HG03045 (cell line): ENCODE measurements around the gene AVL9.
"Not testable (repeated sequence)": the region's sequence is repeated elsewhere in the genome, so short reads cannot be mapped to it uniquely, and the experiment has no call there.

ENCODE experiments used
- ATAC-seq: cut with Tn5 transposase; IDR thresholded peaks from one replicate; pipeline ENCODE4 v1.9.1; 2021; ENCODE audit warnings: mild to moderate bottlenecking, moderate library complexity; ENCODE audit not compliant: unreplicated experiment

The AVL9 gene

GRCh38 chr7:32495298-32496051 is at the start of gene AVL9:
Gene AVL9 (plus strand): TSS chr7:32495489. CDS start chr7:32495710, 221 bp downstream.
- peak; percentile 97 for ATAC-seq

- no peak for ATAC-seq
Observed at GRCh38 chr7:32447218-32447617, 48.1 kb upstream of the AVL9 start.

GRCh38 chr7:32453341-32454011 is 41.8 kb upstream of the AVL9 start:
- ATAC-seq = no peak

GRCh38 chr7:32458025-32458424 is 37.3 kb upstream of the AVL9 start:
- ATAC-seq = no peak

GRCh38 chr7:32459788-32460187 is 35.5 kb upstream of the AVL9 start:
- no peak for ATAC-seq

GRCh38 chr7:32461484-32461883 is 33.8 kb upstream of the AVL9 start:
- no peak for ATAC-seq

- ATAC-seq = no peak
Observed at GRCh38 chr7:32462451-32462850, 32.8 kb upstream of the AVL9 start.

- no peak for ATAC-seq
Observed at GRCh38 chr7:32462977-32463376, 32.3 kb upstream of the AVL9 start.

GRCh38 chr7:32464641-32465416 is 30.5 kb upstream of the AVL9 start:
- ATAC-seq = not testable (repeated sequence)

- not testable (repeated sequence) for ATAC-seq
Observed at GRCh38 chr7:32470004-32470403, 25.3 kb upstream of the AVL9 start.

- no peak for ATAC-seq
Observed at GRCh38 chr7:32470871-32471270, 24.4 kb upstream of the AVL9 start.

- no peak for ATAC-seq
Observed at GRCh38 chr7:32472015-32472414, 23.3 kb upstream of the AVL9 start.

- no peak for ATAC-seq
Observed at GRCh38 chr7:32474008-32474407, 21.3 kb upstream of the AVL9 start.

GRCh38 chr7:32476816-32477648 is 18.3 kb upstream of the AVL9 start:
- ATAC-seq = no peak

GRCh38 chr7:32477649-32477980 is 17.7 kb upstream of the AVL9 start:
- no peak for ATAC-seq

- ATAC-seq = no peak
Observed at GRCh38 chr7:32479574-32480200, 15.6 kb upstream of the AVL9 start.

GRCh38 chr7:32481176-32481575 is 14.1 kb upstream of the AVL9 start:
- ATAC-seq = no peak

GRCh38 chr7:32481921-32482320 is 13.4 kb upstream of the AVL9 start:
- ATAC-seq = no peak

- ATAC-seq = peak; percentile 12
Observed at GRCh38 chr7:32489788-32490126, 5.5 kb upstream of the AVL9 start.

- peak; percentile 88 for ATAC-seq
Observed at GRCh38 chr7:32490127-32490796, 5.0 kb upstream of the AVL9 start, which contains the start of gene LSM5. Gene LSM5 (minus strand): TSS chr7:32490380. CDS start chr7:32490365, 15 bp downstream.
